A549 treated with CORT108297 at 1 μM for 4 hours (cell line): ENCODE measurements around the gene PABPC3. TPM values are rescaled to one million over a fixed set of nuclear protein-coding genes. Genes with fewer than 3 reads are reported as not detected.

Experiments
- total RNA-seq: library from RNA; stranded (reverse); fragments of 200-300 nt; extraction: Qiagen RNA extraction; gene quantifications from 5 replicates; pipeline ENCODE4 v1.2.3, GENCODE V29; 2022

Gene PABPC3
- total RNA-seq = 0.10 to 0.17 TPM (median 0.14 TPM) in 5 replicates

DNA sequence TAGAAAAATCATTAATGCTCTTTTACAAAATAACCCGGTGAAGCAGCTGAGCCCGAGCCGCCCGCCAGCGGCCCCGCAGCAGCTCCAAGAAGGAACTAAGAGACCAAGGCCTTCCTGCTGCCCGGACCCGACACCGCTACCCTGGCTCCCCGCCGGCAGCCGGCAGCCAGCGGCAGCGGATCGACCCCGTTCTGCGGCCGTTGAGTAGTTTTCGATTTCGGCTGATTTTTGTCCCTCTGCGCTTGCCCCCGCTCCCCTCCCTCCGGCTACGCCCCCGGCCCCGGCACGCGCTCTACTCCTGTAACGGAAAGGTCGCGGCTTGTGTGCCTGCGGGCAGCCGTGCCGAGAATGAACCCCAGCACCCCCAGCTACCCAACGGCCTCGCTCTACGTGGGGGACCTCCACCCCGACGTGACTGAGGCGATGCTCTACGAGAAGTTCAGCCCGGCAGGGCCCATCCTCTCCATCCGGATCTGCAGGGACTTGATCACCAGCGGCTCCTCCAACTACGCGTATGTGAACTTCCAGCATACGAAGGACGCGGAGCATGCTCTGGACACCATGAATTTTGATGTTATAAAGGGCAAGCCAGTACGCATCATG lies at the start of gene PABPC3:
TSS of gene PABPC3 (plus strand) at position 286 of the 603 bp plus-strand sequence. CDS start at position 349, 63 bp downstream.

Other genes with a start within 250 kb of the PABPC3 start
- not detected in 5 replicates for gene AMER2, start 76.2 kb downstream of the PABPC3 start, total RNA-seq
- 8.1 to 10.9 TPM (median 8.9 TPM) in 5 replicates for gene MTMR6, start 191.4 kb downstream of the PABPC3 start, total RNA-seq
- gene NUP58, start 205.5 kb downstream of the PABPC3 start, total RNA-seq = 17.8 to 21.6 TPM (median 20.3 TPM) in 5 replicates